Measurements from ENCODE around the gene PACS1. TPM values are rescaled to one million over a fixed set of nuclear protein-coding genes. Genes with fewer than 3 reads are reported as not detected.
"Not testable (repeated sequence)": the region's sequence is repeated elsewhere in the genome, so short reads cannot be mapped to it uniquely, and the experiment has no call there.

The PACS1 gene
- total RNA-seq, 6 experiments from 2014 or later, result 82.8 to 114 (median 91.8) TPM

- Mint-ChIP-seq H3K4me3 (no peak overlapping the region), H3K27ac (no peak overlapping the region), H3K36me3 (ENCODE audit: low read depth) (peaks cover 22% of the 10 kb centered on the region; the same call in 1 of the 2 replicates), H3K4me1 (ENCODE audit: low read depth) (peaks cover 4% of the 10 kb centered on the region; the same call in 1 of the 2 replicates), H3K9me3 (no peaks in the 10 kb centered on the region), H3K27me3 (ENCODE audit: insufficient read depth) (no peaks in the 10 kb centered on the region; the same call in 1 of the 2 replicates)
- no peak for TF ChIP-seq CTCF (IDR thresholded peaks at IDR 0.05)
- DNase-seq, result no peak
These were observed 205.3 kb downstream of the PACS1 start for GRCh38 chr11:66275396-66275795.

GRCh38 chr11:66275984-66276612, 206.0 kb downstream of the PACS1 start:
- no peak for DNase-seq
- Mint-ChIP-seq H3K4me1 (ENCODE audit: low read depth) (peaks cover 8% of the 10 kb centered on the region), H3K27me3 (ENCODE audit: insufficient read depth) (peaks cover 4% of the 10 kb centered on the region), H3K4me3 (no peak overlapping the region), H3K27ac (no peak overlapping the region), H3K9me3 (no peaks in the 10 kb centered on the region), H3K36me3 (ENCODE audit: low read depth) (peaks cover 18% of the 10 kb centered on the region; the same call in 1 of the 2 replicates)
- no peak for TF ChIP-seq CTCF (IDR thresholded peaks at IDR 0.05)

- H3K4me3 Mint-ChIP-seq; H3K27ac Mint-ChIP-seq; H3K27me3 Mint-ChIP-seq (ENCODE audit: insufficient read depth); DNase-seq; H3K9me3 Mint-ChIP-seq: not testable (repeated sequence)
- peaks cover 18% of the 10 kb centered on the region; the same call in 1 of the 2 replicates for H3K36me3 Mint-ChIP-seq (ENCODE audit: low read depth)
- peaks cover 14% of the 10 kb centered on the region for H3K4me1 Mint-ChIP-seq (ENCODE audit: low read depth)
These were observed 206.5 kb downstream of the PACS1 start for GRCh38 chr11:66276619-66277018.

GRCh38 chr11:66277064-66277463, 207.0 kb downstream of the PACS1 start:
- H3K4me3 Mint-ChIP-seq; H3K9me3 Mint-ChIP-seq; DNase-seq; H3K27me3 Mint-ChIP-seq (ENCODE audit: insufficient read depth): not testable (repeated sequence)
- peaks cover 13% of the 10 kb centered on the region; the same call in 1 of the 2 replicates for H3K36me3 Mint-ChIP-seq (ENCODE audit: low read depth)
- H3K27ac Mint-ChIP-seq, result peak overlapping the region; percentile 24; the same call in 1 of the 2 replicates
- peaks cover 16% of the 10 kb centered on the region for H3K4me1 Mint-ChIP-seq (ENCODE audit: low read depth)

- DNase-seq, result no peak
- Mint-ChIP-seq H3K27ac (peak within 1 kb of the TSS; percentile 55; the same call in 1 of the 2 replicates), H3K9me3 (no peaks in the 10 kb centered on the region), H3K27me3 (ENCODE audit: insufficient read depth) (peaks cover 8% of the 10 kb centered on the region), H3K4me3 (peak within 1 kb of the TSS; percentile 71), H3K4me1 (ENCODE audit: low read depth) (peaks cover 16% of the 10 kb centered on the region), H3K36me3 (ENCODE audit: low read depth) (peaks cover 7% of the 10 kb centered on the region; the same call in 1 of the 2 replicates)
- no peak for TF ChIP-seq CTCF (IDR thresholded peaks at IDR 0.05)
These were observed 207.6 kb downstream of the PACS1 start, which contains the start of gene CNIH2 for GRCh38 chr11:66277471-66278362. Gene CNIH2, plus strand, starts transcription at chr11:66278175. Its CDS starts 282 bp downstream, at chr11:66278457.

- TF ChIP-seq CTCF (IDR thresholded peaks at IDR 0.05), result no peak
- peak overlapping the region; percentile 55; the same call in 1 of the 2 replicates for H3K27ac Mint-ChIP-seq
- H3K4me1 Mint-ChIP-seq (ENCODE audit: low read depth), result peaks cover 16% of the 10 kb centered on the region
- peak; percentile 28 for DNase-seq
- H3K9me3 Mint-ChIP-seq, result no peaks in the 10 kb centered on the region
- H3K27me3 Mint-ChIP-seq (ENCODE audit: insufficient read depth), result peaks cover 8% of the 10 kb centered on the region
- peak overlapping the region; percentile 71 for H3K4me3 Mint-ChIP-seq
- H3K36me3 Mint-ChIP-seq (ENCODE audit: low read depth), result peaks cover 2% of the 10 kb centered on the region; the same call in 1 of the 2 replicates
These were observed 208.5 kb downstream of the PACS1 start for GRCh38 chr11:66278363-66279091.

All from HFFc6 (cell line).